Activated T-helper 9 cell treated with anti-CD3 and anti-CD28 coated beads, Interleukin-2, amount 50 U/mL, for 16 hours (primary cell): ENCODE data around the gene ANKRD17.
"Not testable (repeated sequence)": the region's sequence is repeated elsewhere in the genome, so short reads cannot be mapped to it uniquely, and the experiment has no call there.

Experiments used
- DNase-seq: peaks from one replicate; pipeline ENCODE4 v3.0.0-alpha.2; 2020; ENCODE audit warnings: low read depth

The ANKRD17 gene

DNA sequence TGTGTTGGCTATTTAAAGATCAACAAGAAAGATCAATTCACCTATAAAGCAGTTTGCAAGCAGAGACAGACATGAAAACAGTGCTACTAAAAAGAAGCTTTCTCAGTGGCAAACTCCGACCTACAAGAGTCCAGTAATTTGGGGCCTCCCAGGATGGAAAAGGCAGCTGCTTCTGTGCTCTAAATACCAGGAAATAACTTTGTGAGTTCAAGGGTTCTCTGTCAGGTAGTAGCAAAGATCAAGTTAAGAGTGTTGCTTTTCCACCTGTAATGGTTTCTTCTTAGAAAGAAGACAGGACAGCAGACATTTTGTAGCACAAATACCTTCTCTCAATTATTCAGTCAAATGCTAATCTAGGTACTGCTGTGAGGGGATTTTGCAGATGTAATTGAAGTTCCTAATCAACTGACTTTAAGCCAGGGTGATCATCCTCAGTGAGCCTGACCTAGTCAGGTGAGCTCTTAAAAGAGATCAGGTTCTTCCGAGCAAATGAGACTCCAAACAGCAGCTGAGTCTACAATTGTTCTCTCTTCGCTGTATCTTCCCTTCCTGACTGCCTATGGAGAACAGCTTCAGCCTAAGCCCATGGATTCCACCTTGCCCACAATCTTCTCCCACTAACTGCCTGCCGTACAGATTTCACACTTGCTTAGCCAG lies 13.5 kb downstream of the ANKRD17 start:
- DNase-seq: no peak

DNA sequence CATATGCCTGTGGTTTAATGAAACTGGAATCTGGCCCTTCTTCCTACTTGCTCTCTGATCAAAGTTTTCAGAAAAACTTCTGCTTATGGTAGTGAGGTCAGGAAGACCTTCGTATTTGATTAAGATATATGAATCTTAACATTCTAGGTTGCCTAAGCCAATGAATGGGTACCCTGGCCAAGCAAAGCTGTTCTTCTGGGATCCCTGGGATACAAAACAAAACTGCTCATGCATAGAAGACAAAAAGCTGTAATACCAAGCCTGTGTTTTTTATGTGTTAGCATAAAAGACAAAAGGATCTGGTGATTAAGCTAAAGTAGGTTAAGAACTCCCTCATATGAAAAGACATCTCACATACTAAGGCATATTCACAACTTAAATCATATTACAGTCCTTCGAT lies 21.6 kb downstream of the ANKRD17 start:
- no peak for DNase-seq

DNA sequence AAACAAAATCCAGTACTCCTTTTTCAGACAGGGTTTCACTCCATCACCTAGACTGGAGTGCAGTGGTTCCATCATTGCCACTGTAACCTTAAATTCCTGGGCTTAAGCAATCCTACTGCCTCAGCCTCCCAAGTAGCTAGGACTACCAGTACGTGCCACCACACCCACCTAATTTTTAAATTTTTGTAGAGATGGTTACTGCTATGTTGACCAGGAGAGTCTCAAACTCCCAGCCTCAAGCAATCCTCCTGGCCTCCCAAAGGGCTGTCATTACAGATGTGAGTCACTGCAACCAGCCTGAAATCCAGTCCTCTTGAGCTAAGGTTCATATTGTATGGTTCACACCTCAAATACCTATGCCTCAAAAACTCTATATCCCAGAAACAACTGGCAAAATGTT lies 22.4 kb downstream of the ANKRD17 start:
- no peak for DNase-seq

DNA sequence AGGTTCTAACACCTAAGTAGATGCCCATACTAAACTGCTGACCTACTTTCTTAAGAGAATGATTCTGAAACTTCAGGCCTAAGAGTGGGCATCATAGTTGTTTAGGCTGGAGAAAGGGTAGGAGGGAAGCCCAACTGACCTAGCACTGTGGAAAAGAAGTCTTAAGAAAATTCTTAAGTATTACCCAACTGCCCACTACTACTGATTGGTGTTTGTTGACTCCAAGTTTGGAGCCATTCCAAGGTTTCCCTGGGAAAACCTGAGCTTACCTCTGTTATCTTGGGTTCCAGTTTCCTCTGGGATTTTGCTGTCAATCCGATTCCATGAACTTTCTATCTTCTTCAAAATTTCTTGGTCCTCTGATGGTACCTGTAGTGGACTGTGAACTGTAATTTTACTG lies 23.9 kb downstream of the ANKRD17 start:
- DNase-seq: no peak

DNA sequence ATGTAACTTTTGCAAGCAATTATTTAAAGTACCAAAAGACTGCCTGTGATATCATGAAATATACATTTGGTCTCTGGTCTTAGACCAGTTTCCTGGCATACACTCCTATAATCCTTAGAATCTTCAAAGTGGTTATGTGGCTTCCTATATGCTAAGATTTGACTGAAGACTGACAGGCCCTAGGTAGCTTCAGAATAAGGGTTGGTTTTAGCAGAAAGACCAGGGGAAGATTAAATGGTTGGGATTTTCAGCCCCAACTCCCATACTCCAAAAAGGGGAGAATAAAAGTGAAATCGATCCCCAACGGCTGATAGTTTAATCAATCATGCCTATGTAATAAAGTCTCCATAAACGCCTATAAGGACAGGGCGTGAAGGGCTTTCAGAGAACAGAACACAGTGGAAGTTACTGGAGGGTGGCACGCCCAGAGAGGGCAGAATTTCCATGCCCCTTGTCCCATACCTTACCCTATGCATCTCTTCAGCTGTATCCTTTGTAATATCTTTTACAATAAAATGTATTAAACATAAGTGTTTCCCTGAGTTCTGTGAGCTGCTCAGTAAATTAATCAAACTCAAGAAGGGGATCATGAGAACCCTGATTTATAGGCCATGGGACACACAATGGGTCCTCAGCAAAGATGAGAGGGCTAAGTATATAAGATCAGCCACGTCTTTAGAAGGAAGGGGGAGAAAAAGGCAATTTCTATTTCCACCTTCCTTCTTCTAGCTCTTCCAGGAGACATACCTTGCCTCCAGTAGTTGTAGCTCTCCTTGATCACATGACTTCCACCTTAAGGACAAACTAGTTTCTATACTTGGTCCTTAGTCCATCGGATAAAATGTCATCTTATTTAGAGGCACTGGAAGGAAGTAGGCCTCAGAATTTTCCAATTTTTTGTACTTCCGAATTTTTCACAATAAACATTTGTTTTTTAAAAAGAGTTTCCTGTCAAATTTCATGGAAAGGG lies 26.8 kb downstream of the ANKRD17 start:
- no peak for DNase-seq

DNA sequence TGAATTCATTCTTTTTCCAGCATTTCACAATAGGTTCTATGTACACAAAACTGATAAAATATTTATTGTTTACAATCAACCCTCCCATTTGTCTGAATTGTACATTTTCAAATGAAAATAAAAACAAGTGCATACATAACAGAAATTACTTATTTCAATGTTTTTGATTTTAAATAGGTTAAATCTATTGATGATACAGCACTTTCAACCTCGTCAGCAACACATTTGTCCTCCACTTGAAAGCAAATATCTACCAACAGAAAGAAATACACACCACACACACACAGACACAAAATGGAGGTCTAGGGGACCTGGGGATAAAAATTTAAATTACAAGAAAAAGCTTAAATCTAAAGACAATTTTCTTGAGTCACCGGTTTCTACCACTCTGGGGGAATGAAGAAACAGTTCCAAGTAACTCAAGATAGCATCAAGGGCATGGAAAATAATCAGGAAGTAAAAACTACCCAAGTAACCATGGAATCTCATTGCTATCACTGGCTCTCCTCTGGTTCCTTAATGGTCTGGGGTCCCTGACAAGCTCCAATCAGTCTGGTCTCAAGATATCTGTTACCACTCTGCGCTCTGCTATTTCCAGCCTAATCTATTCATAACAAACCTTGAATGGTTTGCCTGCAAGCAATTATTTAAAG lies 27.6 kb downstream of the ANKRD17 start:
- no peak for DNase-seq

DNA sequence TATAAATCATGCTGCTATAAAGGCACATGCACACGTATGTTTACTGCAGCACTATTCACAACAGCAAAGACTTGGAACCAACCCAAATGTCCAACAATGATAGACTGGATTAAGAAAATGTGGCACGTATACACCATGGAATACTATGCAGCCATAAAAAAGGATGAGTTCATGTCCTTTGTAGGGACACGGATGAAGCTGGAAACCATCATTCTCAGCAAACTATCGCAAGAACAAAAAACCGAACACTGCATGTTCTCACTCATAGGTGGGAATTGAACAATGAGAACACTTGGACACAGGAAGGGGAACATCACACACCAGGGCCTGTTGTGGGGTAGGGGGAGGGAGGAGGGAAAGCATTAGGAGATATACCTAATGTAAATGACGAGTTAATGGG lies 29.8 kb downstream of the ANKRD17 start:
- not testable (repeated sequence) for DNase-seq

DNA sequence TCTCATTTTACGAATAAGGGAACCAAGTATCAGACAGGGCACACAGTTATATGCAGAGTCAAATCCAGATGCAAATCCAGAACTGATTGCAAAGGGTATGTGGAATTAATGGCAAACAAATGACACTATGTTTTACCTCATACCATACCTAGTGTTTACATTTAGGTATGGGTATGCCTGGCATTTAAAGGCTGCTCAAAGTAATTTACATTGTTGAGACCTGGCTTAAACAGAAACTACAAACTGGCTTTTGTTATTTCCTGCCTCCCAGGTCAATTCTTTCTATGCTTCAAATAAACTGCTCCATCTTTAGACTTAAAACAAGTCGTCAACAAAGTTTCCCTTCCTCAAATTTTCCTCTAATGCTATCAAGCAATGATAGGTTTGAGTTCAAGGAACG lies 33.7 kb downstream of the ANKRD17 start:
- DNase-seq: no peak

DNA sequence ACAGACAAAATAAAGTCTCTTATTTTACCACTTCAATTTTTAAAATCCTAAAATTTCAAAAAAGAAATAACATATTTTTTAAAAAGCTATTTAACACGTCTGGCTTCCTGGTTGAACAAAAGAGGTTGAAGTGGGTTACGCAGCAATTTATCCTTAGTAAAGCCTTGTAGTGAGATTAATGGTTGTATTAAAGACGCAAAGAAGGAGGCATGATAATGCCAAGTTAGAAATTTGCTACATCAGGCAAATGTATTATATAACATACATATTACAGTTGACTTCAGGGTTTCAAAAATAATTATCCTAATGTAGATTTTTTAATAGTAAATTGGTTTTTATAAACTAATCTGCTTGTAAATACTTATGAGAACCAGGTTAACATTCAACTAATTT lies 35.3 kb downstream of the ANKRD17 start:
- no peak for DNase-seq

DNA sequence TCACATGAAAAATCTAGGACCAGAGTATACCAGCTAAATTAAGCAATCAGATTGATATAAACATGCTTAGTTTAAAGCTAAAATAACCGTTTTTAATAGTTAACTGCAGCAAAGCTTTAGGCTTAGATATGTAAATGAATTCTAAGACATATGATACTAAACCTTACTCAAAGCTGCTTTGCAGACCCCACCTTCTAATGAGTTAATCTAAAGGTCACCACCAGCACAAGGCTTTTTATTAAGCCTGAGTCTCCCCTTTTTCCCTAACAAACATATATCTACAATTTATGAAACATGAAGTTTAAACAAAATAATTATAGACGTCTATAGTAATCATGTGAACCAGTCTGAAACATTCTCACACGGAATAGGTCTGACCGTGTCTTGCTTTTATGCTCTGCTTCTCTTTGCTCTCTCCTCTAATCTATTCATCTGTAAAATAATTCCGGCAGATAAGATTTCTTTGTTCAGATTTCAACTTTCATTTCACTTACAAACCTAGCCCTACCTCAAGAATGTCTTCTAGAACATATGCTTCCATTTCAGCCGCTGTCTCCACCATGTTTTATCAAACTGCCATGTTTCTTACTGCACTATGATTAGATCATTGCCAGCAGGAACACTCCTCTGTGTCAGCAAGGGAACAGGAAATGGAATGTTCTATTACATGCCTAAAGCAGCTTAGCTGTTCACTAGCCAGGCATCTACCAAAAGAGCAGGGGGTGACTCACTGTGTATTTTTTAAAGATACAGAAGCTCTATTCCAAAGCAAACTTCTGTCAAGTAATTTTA lies 35.9 kb downstream of the ANKRD17 start:
- peak; percentile 8 for DNase-seq

DNA sequence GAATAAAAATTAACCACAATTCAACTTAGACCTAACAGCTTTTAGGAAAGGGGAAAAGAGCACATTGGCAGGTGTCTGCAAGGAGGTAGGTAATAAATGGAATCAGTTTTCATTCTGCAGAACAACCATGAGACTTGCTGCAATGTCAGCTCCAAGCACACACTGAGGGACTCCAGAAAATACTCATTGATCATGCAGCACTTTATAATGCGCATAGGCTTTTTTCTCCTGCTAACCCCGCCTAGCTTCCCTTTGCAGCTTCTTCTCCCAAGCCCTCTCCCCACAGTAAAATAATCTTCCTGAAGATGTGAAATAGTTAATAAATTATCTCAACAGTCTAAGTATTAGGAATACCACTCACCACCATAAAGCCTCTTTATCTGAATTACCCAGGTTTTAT lies 36.9 kb downstream of the ANKRD17 start:
- DNase-seq: no peak

DNA sequence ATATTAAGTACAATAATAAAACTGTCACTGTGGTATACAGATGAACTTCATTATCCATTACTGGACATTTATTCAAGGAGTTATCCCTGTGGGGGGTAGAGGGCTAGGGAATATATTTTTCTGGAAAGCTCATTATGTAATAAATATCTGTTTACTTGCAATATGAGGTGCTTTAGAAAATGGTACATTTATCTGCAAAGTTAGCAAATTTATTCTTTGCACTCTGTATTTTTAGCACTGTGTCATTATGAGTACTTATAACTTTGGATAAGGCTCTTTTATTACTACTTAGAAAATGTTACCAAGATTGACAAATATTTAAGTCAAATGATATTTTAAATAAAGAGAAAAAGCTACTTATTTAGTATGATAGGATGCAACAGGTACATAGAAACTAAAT lies 37.8 kb downstream of the ANKRD17 start:
- no peak for DNase-seq

DNA sequence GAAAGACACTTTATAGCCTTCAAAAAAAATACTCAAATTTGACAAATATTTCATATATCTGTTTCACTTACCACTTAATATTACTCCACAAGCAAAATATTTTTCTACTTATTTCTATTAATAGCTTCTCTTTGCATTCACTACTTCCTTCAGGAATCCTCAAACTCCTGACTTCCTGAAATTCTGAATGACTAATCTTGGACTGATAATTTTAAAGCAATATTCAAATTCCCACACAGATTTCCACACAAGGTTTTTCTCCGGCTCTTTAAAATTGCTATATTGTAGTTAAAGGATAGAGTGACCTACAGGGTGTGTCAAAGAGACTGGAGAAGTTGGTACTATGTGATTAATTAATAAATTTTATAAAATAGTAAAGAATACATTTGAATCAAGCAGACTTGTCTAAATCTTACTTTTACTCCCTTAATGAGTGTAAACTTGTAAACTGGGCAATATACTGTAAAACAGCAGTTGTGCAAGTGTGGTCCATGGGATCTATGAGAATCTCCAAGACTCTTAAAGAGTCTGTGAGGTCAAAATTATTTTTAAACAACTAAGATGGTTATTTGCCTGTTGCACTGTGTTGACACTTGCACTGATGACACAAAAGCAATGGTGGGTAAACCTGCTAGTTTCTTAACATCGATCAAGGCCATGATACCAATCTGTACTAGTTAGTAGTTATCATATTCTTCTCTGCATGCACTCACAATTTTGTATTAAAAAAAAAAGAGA lies 44.5 kb downstream of the ANKRD17 start:
- no peak for DNase-seq

DNA sequence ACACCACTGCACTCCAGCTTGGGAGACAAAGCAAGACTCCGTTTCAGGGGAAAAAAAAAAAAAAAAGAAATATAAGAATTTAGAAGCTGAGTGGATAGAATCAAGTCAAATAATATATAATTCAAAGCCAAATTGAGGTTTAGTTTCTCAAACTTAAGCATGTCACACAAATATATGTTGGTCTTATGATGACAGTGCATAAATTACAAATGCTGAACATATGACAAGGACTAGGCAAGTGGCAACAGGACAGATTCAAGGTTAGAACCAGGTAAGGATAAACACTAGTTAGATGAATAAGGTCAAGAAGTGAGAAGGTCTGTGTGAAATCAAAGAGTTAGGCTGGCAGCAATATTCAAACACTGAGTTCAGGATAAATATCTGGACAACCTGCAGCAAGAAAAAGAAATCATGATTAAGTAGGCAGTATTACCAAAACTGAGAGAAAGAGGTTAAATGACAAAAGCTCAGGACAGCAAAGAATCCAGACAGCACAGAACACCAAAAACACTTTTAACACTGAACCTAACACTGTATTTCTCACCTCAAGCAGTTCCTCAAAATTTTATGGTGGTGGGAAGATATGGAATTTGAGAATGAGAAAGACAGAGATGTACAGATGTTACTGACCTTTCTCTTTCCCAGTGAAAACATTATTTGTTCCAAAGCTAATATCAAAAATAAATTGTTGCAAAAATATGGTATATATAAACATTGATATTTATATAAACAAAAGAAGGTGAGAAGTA lies 45.4 kb downstream of the ANKRD17 start:
- no peak for DNase-seq

DNA sequence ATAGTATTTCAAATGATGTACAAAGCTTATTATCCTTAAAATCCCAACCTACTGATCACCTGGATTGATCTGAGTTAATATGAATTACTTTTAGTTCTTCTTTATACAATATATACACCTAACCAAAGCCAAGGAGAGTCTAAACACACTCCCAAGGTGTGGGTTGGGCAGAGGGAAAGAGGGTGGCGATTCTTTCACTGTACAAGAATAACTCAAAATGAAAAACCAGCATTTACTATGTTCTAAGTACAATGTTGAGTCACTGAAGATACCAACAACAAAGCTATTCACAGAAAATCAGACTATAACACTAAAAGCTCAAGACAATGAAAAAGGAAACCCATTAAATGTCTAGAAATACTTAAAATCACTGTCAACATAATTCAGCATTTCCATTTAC lies 46.6 kb downstream of the ANKRD17 start:
- DNase-seq: no peak

DNA sequence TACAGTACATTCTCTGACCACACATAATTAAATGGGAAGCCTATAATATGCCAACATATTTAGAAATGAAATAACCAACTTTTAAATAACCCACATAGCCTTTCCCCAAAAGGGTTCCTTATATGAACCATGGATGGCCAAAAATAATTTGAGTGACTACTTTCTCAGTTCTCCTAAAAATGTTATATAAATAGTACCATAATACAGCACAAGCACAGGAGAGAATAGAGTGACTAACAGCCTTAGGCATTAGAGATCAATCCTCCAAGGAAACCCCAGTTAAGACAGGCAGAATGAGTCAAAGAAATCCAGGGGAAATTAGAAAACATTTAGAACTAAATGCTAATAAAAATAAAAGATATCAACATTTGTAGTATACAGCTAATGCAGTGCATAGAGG lies 50.2 kb downstream of the ANKRD17 start:
- DNase-seq: no peak

DNA sequence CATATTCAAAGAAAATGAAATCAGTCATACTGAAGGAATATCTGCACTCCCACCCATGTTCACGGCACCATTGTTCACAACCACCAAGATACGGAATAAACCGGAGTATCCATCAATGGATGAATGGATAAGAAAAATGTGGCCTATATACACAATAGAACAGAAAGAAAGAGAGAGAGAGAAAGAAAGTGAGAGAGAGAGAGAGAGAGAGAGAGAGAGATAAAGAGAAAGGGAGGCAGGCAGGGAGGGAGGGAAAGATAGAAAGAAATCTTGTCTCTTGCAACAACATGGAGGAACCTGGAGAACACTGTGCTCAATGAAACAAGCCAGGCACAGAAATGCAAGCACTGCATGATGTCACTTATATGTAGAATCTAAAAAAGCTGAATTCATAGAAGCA lies 52.4 kb downstream of the ANKRD17 start:
- no peak for DNase-seq

DNA sequence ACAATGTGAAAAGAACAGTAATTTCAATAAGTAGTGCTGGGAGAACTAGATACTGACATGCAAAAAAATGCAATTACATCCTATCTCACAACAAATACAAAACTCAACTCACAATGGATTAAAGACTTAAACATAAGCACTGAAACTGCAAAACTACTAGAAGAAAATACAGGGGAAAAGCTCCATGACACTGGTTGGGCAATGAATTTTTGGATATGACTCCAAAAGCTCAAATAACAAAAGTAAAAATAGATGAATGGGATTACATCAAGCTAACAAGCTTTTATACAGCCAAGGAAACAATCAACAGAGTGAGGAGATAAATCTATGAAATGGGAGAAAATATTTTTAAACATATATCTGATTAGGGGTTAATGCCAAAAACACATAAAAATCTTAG lies 53.1 kb downstream of the ANKRD17 start:
- DNase-seq: no peak

DNA sequence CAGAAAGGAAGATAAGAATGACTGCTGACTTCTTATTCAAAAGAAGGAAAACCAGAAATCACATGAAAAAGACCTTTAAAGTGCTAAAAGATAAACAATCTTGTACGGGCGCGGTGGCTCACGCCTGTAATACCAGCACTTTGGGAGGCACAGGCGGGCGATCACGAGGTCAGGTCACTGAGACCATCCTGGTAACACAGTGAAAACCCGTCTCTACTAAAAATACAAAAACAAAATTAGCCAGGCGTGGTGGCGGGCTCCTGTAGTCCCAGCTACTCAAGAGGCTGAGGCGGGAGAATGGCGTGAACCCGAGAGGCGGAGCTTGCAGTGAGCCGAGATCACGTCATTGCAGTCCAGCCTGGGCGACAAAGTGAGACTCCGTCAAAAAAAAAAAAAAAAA lies 54.6 kb downstream of the ANKRD17 start:
- not testable (repeated sequence) for DNase-seq

DNA sequence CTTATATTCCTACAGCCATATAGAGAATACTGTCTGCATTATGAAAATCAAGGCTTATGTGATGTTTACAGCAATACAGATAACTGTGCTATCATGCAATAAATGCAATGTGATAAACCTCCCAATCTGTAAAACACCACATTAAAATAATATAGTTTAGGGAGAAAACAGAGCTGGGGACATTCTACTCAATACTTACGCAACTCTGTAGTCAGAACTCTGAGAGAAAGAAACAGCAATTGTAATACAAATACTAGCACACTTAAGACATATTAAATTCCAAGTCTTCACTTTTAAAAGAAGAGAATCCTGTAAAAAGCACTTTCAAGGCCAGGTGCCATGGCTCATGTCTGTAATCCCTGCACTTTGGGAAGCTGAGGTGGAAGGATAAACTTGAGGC lies 61.4 kb downstream of the ANKRD17 start:
- no peak for DNase-seq

DNA sequence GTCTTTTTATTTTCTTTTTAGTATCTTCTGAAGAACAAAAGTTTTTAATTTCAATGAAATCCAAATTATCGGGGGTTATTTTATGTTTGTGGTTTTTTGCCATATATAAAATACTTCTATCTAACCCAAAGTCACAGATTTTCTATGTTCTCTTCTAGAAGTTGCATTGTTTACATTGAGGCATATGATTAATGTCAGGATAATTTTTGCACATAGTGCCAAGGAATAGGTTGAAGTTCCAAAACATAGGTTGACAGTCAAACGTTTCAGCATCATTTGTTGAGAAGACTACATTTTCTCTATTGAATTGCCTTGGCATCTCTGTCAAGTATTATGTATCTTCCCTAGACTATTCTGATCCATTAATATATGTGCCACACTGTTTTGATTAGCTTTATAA lies 64.5 kb downstream of the ANKRD17 start:
- no peak for DNase-seq
